Smooth muscle cell (in vitro differentiated cells): Measurements from ENCODE around the gene CCT2. TPM values are rescaled to one million over a fixed set of nuclear protein-coding genes. Genes with fewer than 3 reads are reported as not detected.

Source experiments
- DNase-seq: peaks from one replicate; lab custom pipeline; 2025; ENCODE audit not compliant: unreplicated experiment; lab: John Stamatoyannopoulos, UW
- H2AFZ ChIP-seq: fragments of 200-600 bp; sonication (generic); 2 replicates; pipeline ENCODE4 v1.6.0; 2016; ENCODE audit warnings: antibody characterized with exemption, low read depth, mild to moderate bottlenecking
- H3F3A ChIP-seq: fragments of 200-600 bp; sonication (generic); 2 replicates; pipeline ENCODE4 v1.6.0; 2017; ENCODE audit warnings: antibody characterized with exemption, low read depth
- H3K27ac ChIP-seq: fragments of 200-600 bp; sonication (generic); 2 replicates; pipeline ENCODE4 v1.5.1; 2016; ENCODE audit warnings: low read depth, mild to moderate bottlenecking
- H3K27me3 ChIP-seq: fragments of 200-600 bp; sonication (generic); 2 replicates; pipeline ENCODE4 v1.6.1; 2016; ENCODE audit warnings: low read depth, mild to moderate bottlenecking
- H3K36me3 ChIP-seq: fragments of 200-600 bp; sonication (generic); 2 replicates; pipeline ENCODE4 v1.5.1; 2016; ENCODE audit warnings: low read depth
- H3K4me1 ChIP-seq: fragments of 200-600 bp; sonication (generic); 2 replicates; pipeline ENCODE4 v1.5.1; 2016; ENCODE audit warnings: low read depth
- H3K4me2 ChIP-seq: fragments of 200-600 bp; sonication (generic); 2 replicates; pipeline ENCODE4 v1.6.0; 2016; ENCODE audit warnings: mild to moderate bottlenecking
- H3K4me3 ChIP-seq: fragments of 200-600 bp; sonication (generic); 2 replicates; pipeline ENCODE4 v1.5.1; 2016; ENCODE audit warnings: mild to moderate bottlenecking
- H3K79me2 ChIP-seq: fragments of 200-600 bp; sonication (generic); 2 replicates; pipeline ENCODE4 v1.6.0; 2016; ENCODE audit warnings: low read depth, mild to moderate bottlenecking
- H3K9ac ChIP-seq: fragments of 200-600 bp; sonication (generic); 2 replicates; pipeline ENCODE4 v1.6.0; 2016; ENCODE audit warnings: low read depth
- H3K9me3 ChIP-seq: fragments of 200-600 bp; sonication (generic); replicated peaks from 2 replicates; pipeline ENCODE4 v1.5.1; 2016; ENCODE audit warnings: low read depth
- H4K20me1 ChIP-seq: fragments of 200-600 bp; sonication (generic); 2 replicates; pipeline ENCODE4 v1.6.0; 2016; ENCODE audit warnings: low read depth
- WGBS: methylation state at CpG from one replicate; pipeline ENCODE4 v1.1.7; 2016; ENCODE audit warnings: low lambda C conversion rate; 5-methylcytosine and 5-hydroxymethylcytosine counted together
- polyA plus RNA-seq: library from polyadenylated mRNA; unstranded; fragments of >200 nt; fragmentation: Nextera tagmentation; extraction: Ambion mirVana; gene quantifications from 2 replicates; pipeline ENCODE4 v1.2.1, GENCODE V29; 2016
- total RNA-seq: library from RNA; depleted of rRNA; stranded (reverse); fragments of >200 nt; gene quantifications from 2 replicates; pipeline ENCODE4 v1.2.3, GENCODE V29; 2014
- TF ChIP-seq, protein P1 (sequence below): fragments of 200-600 bp; sonication (generic); IDR thresholded peaks from 2 replicates; pipeline ENCODE4 v1.5.1; 2017; ENCODE audit warnings: borderline replicate concordance, mild to moderate bottlenecking, antibody characterized with exemption; ENCODE audit not compliant: insufficient read depth, poor library complexity, severe bottlenecking

The CCT2 gene
- total and polyA plus RNA-seq, 2 experiments from 2014 or later: 151 to 236 TPM

DNA sequence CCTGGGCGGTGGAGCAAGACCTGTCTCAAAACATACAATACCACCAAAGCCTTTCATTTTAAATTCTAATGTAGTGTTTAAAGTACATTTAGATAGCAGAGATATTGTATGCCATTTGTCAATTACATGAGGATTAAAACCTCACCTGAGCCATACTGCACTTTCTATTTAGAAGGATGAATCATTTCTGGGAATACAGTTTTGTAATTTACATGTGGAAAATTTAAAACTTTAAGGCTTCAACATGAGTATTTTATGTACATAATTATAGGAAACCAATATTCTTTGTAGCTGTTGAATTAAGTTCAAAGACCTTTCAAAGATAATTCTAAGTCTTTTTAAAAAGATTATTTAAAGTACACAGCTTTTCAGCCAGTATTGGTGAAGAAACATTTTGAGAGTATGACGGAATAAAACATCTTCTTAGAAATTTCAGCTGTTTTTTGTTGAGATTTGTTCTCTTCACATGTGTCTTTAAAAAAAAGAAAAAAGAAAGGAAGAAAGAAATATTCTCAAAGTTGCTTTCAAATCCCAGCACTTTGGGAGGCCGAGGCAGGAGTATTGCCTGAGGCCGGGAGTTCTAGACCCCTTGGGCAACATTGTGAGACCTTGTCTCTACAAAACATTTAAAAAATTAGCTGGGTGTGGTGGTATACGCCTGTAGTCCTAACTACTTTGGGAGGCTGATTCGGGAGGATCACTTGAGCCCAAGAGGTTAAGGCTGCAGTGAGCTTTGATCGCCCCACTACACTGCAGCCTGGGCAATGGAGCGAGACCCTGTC is 34.5 kb upstream of the CCT2 start:
- 97% methylated on average over 8 of the region's 8 CpGs for WGBS
- H3K4me1 ChIP-seq: peaks cover 5% of the 10 kb centered on the region
- no peaks in the 10 kb centered on the region for H3K9me3 ChIP-seq
- H4K20me1 ChIP-seq: no peaks in the 10 kb centered on the region
- peaks cover 19% of the 10 kb centered on the region for H3F3A ChIP-seq
- H2AFZ ChIP-seq: no peak overlapping the region
- peak overlapping the region; percentile 1 for H3K27ac ChIP-seq
- DNase-seq: no peak
- H3K36me3 ChIP-seq: no peaks in the 10 kb centered on the region
- no peaks in the 10 kb centered on the region for H3K27me3 ChIP-seq
- no peak overlapping the region for H3K9ac ChIP-seq
- H3K4me3 ChIP-seq: no peak overlapping the region
- peaks cover 53% of the 10 kb centered on the region for H3K79me2 ChIP-seq
- TF ChIP-seq, protein P1, sequence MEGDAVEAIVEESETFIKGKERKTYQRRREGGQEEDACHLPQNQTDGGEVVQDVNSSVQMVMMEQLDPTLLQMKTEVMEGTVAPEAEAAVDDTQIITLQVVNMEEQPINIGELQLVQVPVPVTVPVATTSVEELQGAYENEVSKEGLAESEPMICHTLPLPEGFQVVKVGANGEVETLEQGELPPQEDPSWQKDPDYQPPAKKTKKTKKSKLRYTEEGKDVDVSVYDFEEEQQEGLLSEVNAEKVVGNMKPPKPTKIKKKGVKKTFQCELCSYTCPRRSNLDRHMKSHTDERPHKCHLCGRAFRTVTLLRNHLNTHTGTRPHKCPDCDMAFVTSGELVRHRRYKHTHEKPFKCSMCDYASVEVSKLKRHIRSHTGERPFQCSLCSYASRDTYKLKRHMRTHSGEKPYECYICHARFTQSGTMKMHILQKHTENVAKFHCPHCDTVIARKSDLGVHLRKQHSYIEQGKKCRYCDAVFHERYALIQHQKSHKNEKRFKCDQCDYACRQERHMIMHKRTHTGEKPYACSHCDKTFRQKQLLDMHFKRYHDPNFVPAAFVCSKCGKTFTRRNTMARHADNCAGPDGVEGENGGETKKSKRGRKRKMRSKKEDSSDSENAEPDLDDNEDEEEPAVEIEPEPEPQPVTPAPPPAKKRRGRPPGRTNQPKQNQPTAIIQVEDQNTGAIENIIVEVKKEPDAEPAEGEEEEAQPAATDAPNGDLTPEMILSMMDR: no peak
- H3K4me2 ChIP-seq: no peak overlapping the region

- Histone ChIP-seq H3K4me1 (peaks cover 5% of the 10 kb centered on the region), H3K9ac (no peak overlapping the region), H3K79me2 (peaks cover 60% of the 10 kb centered on the region), H3K27ac (peak overlapping the region; percentile 91), H3F3A (peaks cover 19% of the 10 kb centered on the region), H3K9me3 (no peaks in the 10 kb centered on the region), H4K20me1 (no peaks in the 10 kb centered on the region), H3K36me3 (no peaks in the 10 kb centered on the region), H3K27me3 (no peaks in the 10 kb centered on the region), H3K4me2 (no peak overlapping the region), H2AFZ (no peak overlapping the region), H3K4me3 (no peak overlapping the region)
- no peak for DNase-seq
- WGBS: 62% methylated on average over 2 of the region's 2 CpGs
- TF ChIP-seq, protein P1: no peak
Measured at GRCh38 chr12:69553628-69554248, 31.5 kb upstream of the CCT2 start.

DNA sequence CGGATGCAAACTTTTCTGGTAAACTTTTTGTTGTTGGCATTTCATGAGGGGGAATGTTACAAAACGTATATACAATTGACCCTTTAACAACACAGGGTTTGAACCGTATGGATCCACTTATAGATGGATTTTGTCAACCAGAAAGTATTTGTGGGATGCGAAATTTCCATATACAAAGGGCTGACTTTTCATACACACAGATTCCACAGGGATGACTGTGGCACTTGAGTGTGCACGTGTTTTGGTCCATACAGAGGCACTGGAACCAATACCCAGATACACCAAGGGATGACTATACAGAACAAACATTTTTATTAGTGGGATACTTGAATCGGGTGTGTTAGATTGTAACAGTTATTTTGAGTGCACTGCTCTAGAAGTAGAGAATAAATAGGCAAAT is 29.8 kb upstream of the CCT2 start:
- DNase-seq: no peak
- Histone ChIP-seq H3K27ac (peak overlapping the region; percentile 91), H4K20me1 (no peaks in the 10 kb centered on the region), H3K27me3 (no peaks in the 10 kb centered on the region), H3K4me3 (no peak overlapping the region), H3K36me3 (no peaks in the 10 kb centered on the region), H3K4me2 (peak overlapping the region; percentile 52), H2AFZ (no peak overlapping the region), H3K79me2 (peaks cover 62% of the 10 kb centered on the region), H3K9ac (peak overlapping the region; percentile 21), H3F3A (peaks cover 11% of the 10 kb centered on the region), H3K9me3 (no peaks in the 10 kb centered on the region), H3K4me1 (peaks cover 5% of the 10 kb centered on the region)
- TF ChIP-seq, protein P1: no peak
- 19% methylated on average over 6 of the region's 6 CpGs for WGBS
